ENCODE data around the gene TSSC4.

Gene TSSC4

DNA sequence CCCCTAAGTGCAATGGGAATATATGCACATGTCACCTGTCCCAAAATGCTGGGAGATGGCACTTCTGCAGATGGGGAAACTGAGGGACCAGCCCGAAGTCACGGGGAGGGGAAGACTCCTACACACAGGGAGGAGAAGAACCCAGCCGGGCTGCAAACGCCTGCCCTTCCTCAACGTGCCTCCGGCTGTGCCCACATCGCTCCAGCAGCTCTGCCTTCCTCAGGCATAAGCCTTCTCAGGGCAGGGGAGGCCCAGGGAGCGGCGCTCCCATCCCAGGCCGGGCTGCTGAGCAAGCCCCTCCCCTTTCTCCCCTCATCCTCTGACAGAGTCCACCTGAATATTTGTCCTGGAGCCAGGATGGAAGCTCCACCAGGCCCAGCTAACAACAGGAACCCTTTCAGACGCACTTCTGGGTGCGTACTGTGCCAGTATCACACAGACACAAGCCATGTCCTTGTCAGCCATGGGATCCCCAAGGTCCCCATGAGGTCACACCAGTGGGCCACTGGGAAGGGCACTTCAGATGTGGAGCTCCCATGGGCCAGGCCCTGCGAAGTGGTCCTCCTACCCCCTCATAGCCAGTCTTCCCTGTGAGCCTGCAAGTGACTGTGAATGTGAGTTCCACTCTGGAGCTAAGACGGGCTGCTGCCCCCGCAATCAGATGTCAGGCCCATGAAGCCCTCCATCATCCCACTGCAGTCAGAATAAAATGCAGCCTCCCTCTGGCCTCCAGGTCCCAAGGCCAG, 25.9 kb upstream of the TSSC4 start:
- Histone ChIP-seq H3K9me3 (ENCODE audit: control insufficient read depth, insufficient read depth, low read length) (no peaks in the 10 kb centered on the region), H3K4me3 (ENCODE audit: low read depth, low read length) (no peak overlapping the region), H3K9ac (ENCODE audit: low read depth, low read length) (no peak overlapping the region), H3K27me3 (ENCODE audit: control insufficient read depth, insufficient read depth, low read length) (no peaks in the 10 kb centered on the region), H3K36me3 (ENCODE audit: control insufficient read depth, insufficient read depth, low read length) (peaks cover 4% of the 10 kb centered on the region), H3K4me1 (ENCODE audit: control insufficient read depth, insufficient read depth, low read length) (peaks cover 2% of the 10 kb centered on the region)

DNA sequence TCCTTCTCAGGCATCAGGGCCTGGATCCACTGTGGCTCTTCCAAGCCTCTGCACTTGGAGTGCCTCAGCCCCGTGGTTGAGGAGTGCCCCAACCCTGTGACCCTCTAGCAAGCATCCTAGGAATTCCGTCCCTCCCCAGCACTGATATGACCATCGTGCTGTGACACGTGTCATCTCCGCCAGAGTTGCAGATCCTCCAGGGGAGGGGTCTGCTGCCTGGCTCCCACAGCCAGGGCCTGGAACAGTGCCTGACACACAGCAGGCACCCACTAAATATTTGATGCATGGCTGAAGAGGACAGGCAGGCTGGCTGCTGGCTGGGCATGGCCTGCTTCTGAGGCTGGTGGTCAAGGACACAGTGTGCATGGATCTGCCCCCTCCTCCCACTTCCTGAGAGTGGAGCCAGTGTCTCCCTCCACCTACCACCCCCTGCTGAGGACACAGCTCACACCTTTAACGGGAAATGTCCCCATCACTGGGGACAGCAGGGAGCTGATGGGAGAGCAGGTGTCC, 25.2 kb upstream of the TSSC4 start:
- H3K4me3 ChIP-seq (ENCODE audit: low read depth, low read length) = no peak overlapping the region
- H3K9me3 ChIP-seq (ENCODE audit: control insufficient read depth, insufficient read depth, low read length) = no peaks in the 10 kb centered on the region
- no peak overlapping the region for H3K9ac ChIP-seq (ENCODE audit: low read depth, low read length)
- no peaks in the 10 kb centered on the region for H3K27me3 ChIP-seq (ENCODE audit: control insufficient read depth, insufficient read depth, low read length)
- H3K4me1 ChIP-seq (ENCODE audit: control insufficient read depth, insufficient read depth, low read length) = peaks cover 2% of the 10 kb centered on the region
- H3K36me3 ChIP-seq (ENCODE audit: control insufficient read depth, insufficient read depth, low read length) = peaks cover 4% of the 10 kb centered on the region

GRCh38 chr11:2375964-2376551, 24.5 kb upstream of the TSSC4 start:
- H3K9ac ChIP-seq (ENCODE audit: low read depth, low read length) = no peak overlapping the region
- peaks cover 4% of the 10 kb centered on the region for H3K36me3 ChIP-seq (ENCODE audit: control insufficient read depth, insufficient read depth, low read length)
- peak overlapping the region; percentile 62 for H3K4me3 ChIP-seq (ENCODE audit: low read depth, low read length)
- peaks cover 2% of the 10 kb centered on the region for H3K4me1 ChIP-seq (ENCODE audit: control insufficient read depth, insufficient read depth, low read length)
- H3K9me3 ChIP-seq (ENCODE audit: control insufficient read depth, insufficient read depth, low read length) = no peaks in the 10 kb centered on the region
- no peaks in the 10 kb centered on the region for H3K27me3 ChIP-seq (ENCODE audit: control insufficient read depth, insufficient read depth, low read length)

DNA sequence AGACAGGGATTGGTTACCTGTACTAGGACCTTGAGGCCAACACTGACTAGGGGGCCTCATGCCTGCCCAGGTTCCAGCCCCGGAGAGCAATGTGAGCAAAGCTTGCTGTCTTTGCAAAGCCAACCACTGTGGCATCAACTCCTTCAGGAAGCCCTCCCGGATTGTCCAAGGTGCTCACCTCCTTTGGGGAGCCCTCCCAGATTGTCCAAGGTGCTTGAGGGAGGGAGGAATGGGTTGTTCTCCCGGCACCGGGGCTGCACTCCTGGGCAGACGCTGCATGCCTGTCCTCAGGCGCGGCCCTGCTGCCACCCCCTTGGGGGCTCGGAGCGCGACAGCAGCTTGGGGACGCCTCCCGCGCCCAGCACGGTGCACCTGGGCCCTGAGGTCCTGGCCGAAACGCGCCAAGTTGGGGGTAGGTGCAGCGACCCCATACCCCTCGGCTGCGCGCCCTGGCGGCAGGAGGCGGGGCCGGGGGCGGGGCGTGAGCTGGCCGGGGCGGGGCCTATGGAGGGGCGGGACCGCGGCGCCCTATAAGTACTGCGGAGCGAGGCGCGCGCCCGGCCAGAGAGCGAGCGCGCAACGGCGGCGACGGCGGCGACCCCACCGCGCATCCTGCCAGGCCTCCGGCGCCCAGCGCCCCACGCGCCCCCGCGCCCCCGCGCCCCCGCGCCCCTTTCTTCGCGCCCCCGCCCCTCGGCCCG, 23.6 kb upstream of the TSSC4 start, which contains the start of gene CD81:
Gene CD81 (plus strand): TSS at position 560 of the 701 bp plus-strand sequence. CDS start 240 bp downstream, outside the sequence.
- Histone ChIP-seq H3K36me3 (ENCODE audit: control insufficient read depth, insufficient read depth, low read length) (peaks cover 4% of the 10 kb centered on the region), H3K4me1 (ENCODE audit: control insufficient read depth, insufficient read depth, low read length) (peaks cover 2% of the 10 kb centered on the region), H3K27me3 (ENCODE audit: control insufficient read depth, insufficient read depth, low read length) (no peaks in the 10 kb centered on the region), H3K9me3 (ENCODE audit: control insufficient read depth, insufficient read depth, low read length) (no peaks in the 10 kb centered on the region), H3K9ac (ENCODE audit: low read depth, low read length) (peak within 1 kb of the TSS; percentile 73), H3K4me3 (ENCODE audit: low read depth, low read length) (peak within 1 kb of the TSS; percentile 86)

GRCh38 chr11:2377511-2378443, 22.8 kb upstream of the TSSC4 start:
- Histone ChIP-seq H3K9me3 (ENCODE audit: control insufficient read depth, insufficient read depth, low read length) (no peaks in the 10 kb centered on the region), H3K36me3 (ENCODE audit: control insufficient read depth, insufficient read depth, low read length) (peaks cover 4% of the 10 kb centered on the region), H3K27me3 (ENCODE audit: control insufficient read depth, insufficient read depth, low read length) (no peaks in the 10 kb centered on the region), H3K4me1 (ENCODE audit: control insufficient read depth, insufficient read depth, low read length) (peaks cover 2% of the 10 kb centered on the region), H3K9ac (ENCODE audit: low read depth, low read length) (peak overlapping the region; percentile 73), H3K4me3 (ENCODE audit: low read depth, low read length) (peak overlapping the region; percentile 86)

GRCh38 chr11:2378527-2379210, 21.9 kb upstream of the TSSC4 start:
- Histone ChIP-seq H3K27me3 (ENCODE audit: control insufficient read depth, insufficient read depth, low read length) (no peaks in the 10 kb centered on the region), H3K9me3 (ENCODE audit: control insufficient read depth, insufficient read depth, low read length) (no peaks in the 10 kb centered on the region), H3K9ac (ENCODE audit: low read depth, low read length) (peak overlapping the region; percentile 73), H3K4me1 (ENCODE audit: control insufficient read depth, insufficient read depth, low read length) (peaks cover 2% of the 10 kb centered on the region), H3K36me3 (ENCODE audit: control insufficient read depth, insufficient read depth, low read length) (peaks cover 4% of the 10 kb centered on the region), H3K4me3 (ENCODE audit: low read depth, low read length) (peak overlapping the region; percentile 86)

DNA sequence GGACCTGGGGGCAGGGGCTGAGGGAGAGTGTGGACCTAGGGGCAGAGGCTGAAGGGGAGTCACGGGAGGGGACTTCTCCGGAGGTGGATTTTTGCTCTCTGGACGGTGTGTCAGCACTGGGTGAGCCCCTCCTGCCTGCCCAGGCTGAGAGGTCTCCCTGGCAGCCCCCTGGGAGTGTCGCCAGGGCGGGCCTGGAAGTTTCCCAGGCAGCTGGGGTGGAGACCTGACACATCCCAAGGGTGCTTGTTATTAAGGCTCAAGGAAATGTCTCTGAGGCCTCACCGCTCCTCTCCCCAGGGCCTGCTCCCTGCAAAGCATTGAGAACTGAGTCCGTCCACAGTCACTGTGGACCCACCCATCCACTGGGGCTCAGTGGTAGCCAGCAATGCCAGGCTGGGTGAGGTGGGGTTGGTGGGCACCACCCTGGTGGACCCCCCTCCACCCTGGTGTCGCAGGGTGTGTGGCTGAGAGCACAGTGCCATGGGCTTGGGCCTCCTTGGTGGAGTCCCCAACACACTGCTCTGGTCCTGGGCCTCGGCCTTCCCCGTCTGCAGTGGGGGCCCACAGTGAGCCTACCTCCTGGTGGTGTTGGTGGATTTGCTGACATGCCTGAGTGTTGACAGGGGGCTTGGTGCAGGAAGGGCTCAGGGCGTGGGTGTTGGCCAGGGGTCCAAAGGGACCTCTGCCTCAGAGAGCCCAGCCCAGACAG, 20.9 kb upstream of the TSSC4 start:
- peaks cover 2% of the 10 kb centered on the region for H3K4me1 ChIP-seq (ENCODE audit: control insufficient read depth, insufficient read depth, low read length)
- no peak overlapping the region for H3K9ac ChIP-seq (ENCODE audit: low read depth, low read length)
- no peak overlapping the region for H3K4me3 ChIP-seq (ENCODE audit: low read depth, low read length)
- peaks cover 4% of the 10 kb centered on the region for H3K36me3 ChIP-seq (ENCODE audit: control insufficient read depth, insufficient read depth, low read length)
- H3K27me3 ChIP-seq (ENCODE audit: control insufficient read depth, insufficient read depth, low read length) = no peaks in the 10 kb centered on the region
- H3K9me3 ChIP-seq (ENCODE audit: control insufficient read depth, insufficient read depth, low read length) = no peaks in the 10 kb centered on the region

- no peak overlapping the region for H3K4me3 ChIP-seq (ENCODE audit: low read depth, low read length)
- peaks cover 2% of the 10 kb centered on the region for H3K4me1 ChIP-seq (ENCODE audit: control insufficient read depth, insufficient read depth, low read length)
Measured at GRCh38 chr11:2380396-2380795, 20.2 kb upstream of the TSSC4 start.

GRCh38 chr11:2380807-2381350, 19.7 kb upstream of the TSSC4 start:
- H3K27me3 ChIP-seq (ENCODE audit: control insufficient read depth, insufficient read depth, low read length) = no peaks in the 10 kb centered on the region
- no peak overlapping the region for H3K4me3 ChIP-seq (ENCODE audit: low read depth, low read length)
- H3K36me3 ChIP-seq (ENCODE audit: control insufficient read depth, insufficient read depth, low read length) = peaks cover 5% of the 10 kb centered on the region
- H3K9me3 ChIP-seq (ENCODE audit: control insufficient read depth, insufficient read depth, low read length) = no peaks in the 10 kb centered on the region
- H3K9ac ChIP-seq (ENCODE audit: low read depth, low read length) = no peak overlapping the region
- peaks cover 2% of the 10 kb centered on the region for H3K4me1 ChIP-seq (ENCODE audit: control insufficient read depth, insufficient read depth, low read length)

More at GRCh38 chr11:2380396-2380795, 20.2 kb upstream of the TSSC4 start:
- Histone ChIP-seq H3K9me3 (ENCODE audit: control insufficient read depth, insufficient read depth, low read length) (no peaks in the 10 kb centered on the region), H3K9ac (ENCODE audit: low read depth, low read length) (no peak overlapping the region), H3K36me3 (ENCODE audit: control insufficient read depth, insufficient read depth, low read length) (peaks cover 4% of the 10 kb centered on the region), H3K27me3 (ENCODE audit: control insufficient read depth, insufficient read depth, low read length) (no peaks in the 10 kb centered on the region)

DNA sequence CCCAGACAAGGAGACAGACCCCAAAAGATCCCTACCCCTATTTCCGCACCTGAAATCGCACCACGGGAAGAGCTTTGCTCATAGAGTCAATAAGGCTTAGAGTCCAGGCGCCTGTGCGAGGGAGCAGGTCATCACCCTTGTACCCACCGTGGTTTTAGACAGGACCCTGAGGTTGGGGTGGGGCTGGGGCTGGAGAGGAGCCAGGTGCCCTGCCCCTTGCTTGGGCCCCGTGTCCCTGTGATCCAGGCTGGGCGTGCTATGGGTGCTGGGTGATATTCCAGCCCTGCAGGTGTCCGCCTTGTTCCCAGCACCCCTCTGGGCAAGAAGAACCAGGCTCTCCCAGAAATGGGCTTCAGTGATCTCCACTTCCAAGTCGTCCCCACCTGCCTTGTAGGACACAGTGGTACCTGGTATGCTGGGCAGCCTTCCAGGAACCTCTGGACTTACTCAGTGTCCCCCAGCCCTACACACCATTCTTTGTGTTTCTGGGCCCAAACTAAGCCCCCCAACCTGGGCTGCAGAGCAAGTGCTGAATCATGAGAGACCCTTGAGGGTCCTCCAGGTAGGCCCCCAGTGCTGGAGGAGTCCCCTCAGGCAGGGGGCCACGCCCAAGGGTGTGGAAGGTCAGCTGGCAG, 18.9 kb upstream of the TSSC4 start:
- Histone ChIP-seq H3K36me3 (ENCODE audit: control insufficient read depth, insufficient read depth, low read length) (peaks cover 7% of the 10 kb centered on the region), H3K27me3 (ENCODE audit: control insufficient read depth, insufficient read depth, low read length) (no peaks in the 10 kb centered on the region), H3K4me3 (ENCODE audit: low read depth, low read length) (no peak overlapping the region), H3K9ac (ENCODE audit: low read depth, low read length) (no peak overlapping the region), H3K4me1 (ENCODE audit: control insufficient read depth, insufficient read depth, low read length) (peaks cover 2% of the 10 kb centered on the region), H3K9me3 (ENCODE audit: control insufficient read depth, insufficient read depth, low read length) (no peaks in the 10 kb centered on the region)
